SKM-1 treated with dmso at 0.1 percent for 144 hours (cell line): ENCODE data around the gene MLKL.
"Not testable (repeated sequence)": the region's sequence is repeated elsewhere in the genome, so short reads cannot be mapped to it uniquely, and the experiment has no call there.

Source experiments
- DNase-seq: peaks from one replicate; lab custom pipeline; 2025; ENCODE audit not compliant: unreplicated experiment; lab: John Stamatoyannopoulos, UW

The MLKL gene

DNA sequence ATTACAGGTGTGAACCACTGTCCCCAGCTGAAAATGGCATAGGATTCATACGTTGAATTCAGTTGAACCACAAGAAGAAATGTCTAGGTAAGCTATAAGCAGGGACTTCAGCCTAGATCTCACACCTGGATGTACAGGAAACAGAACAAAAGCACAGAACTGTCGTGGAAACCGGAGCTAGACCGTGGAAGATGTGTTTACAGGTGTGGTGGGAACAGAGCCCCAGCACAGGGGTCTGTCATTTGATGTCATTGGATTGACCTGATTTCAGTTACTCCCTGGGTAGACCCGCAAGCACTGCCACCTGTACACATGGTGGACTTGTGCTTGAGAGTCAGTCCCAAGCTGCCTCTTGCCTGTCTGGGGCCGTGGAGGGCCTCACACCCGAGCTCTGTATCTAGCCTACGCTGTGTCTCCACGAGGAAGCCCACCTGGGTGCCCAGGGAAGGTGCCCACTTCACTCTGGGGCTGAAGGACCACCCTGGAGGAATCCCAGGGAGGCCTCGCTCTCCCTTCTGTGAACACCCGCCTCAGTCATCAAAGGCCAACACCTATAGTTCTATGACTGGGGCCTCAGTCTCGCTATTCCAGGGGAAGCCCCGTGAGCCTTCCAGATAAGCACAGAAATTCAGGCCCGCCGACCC lies 32.2 kb upstream of the MLKL start:
- no peak for DNase-seq

DNA sequence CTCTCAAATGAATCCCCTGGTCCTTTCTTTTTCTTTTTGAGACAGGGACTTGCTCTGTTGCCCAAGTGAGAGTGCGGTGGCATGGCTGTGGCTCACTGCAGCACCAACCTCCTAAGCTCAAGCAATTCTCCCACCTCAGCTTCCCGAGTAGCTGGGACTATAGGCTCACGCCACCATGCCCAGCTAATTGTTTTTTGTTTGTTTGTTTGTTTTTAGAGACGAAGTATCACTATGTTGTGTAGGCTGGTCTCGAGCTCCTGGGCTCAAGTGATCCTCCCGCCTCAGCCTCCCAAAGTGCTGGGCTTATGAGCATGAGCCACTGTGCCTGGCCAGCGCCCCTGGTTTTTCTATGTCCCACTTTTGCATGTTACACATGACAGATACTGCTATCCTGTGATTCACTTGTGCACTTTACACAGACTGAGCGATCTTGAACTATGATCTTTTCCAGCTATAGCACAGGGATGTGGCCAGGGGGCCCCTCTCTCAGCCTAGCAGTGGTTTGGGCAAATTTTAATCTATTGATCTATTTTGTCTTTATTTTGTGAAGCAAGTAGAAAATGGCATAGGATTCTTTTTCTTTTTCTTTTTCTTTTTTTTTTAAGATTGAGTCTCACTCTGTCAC lies 31.3 kb upstream of the MLKL start:
- no peak for DNase-seq

DNA sequence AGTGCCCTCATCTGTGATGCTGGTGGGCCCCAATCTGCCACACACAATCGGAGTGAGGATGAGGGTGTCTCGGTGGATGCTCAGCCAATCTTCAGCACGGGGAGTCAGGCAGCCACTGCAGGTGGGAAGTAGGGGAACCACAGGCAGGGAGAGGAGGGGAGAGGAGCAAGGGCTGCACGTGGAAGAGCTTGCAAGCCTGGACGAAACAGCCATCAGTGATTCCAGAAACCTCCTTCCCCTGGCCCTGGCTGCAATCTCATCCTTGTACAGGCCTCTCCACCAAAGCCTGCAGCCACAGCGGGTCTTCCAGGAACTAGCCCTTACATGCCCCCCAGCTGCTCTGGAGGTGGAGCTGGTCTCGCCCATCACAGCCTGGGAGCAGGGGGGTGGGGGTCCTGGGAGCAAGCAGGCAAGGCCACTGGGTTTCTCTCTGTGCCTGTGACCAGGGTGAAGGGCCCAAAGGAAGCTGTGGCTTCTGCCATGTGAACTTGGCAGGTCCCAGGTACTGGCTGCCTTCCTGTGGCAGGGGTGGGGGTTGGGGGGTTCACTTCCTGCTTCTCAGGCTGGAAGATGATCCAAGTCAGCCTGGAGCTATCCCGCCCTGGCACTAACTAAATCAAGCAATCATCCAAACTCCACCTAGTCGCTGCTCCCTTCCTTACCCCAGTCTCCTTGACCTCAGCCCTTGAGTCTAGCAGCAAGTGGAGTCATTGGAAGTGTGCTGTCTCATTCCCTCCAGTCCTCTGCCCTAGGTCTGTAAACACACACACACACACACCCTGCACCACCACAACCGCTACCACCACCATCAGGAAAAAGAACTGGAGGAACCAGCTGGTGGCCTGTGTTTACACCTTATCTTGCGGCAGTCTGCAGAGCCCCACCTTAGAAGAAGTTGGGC lies 29.4 kb upstream of the MLKL start:
- DNase-seq = no peak

DNA sequence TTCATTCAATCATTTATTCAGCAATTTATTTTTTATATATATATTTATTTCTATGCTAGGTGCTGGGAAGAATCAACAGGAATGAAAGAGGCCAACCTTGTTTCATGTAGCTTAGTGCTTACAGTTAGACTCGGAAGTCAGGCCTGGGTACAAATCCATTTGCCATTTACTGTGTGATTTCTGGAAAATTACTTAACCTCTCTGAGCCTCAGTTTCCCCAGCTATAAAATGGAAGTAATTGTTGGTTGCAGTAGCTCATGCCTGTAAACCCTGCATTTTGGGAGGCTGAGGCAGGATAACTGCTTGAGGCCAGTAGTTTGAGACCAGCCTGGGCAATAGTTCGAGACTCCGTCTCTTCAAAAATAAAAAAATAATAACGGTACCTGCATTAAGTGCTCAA lies 27.2 kb upstream of the MLKL start:
- DNase-seq = no peak

DNA sequence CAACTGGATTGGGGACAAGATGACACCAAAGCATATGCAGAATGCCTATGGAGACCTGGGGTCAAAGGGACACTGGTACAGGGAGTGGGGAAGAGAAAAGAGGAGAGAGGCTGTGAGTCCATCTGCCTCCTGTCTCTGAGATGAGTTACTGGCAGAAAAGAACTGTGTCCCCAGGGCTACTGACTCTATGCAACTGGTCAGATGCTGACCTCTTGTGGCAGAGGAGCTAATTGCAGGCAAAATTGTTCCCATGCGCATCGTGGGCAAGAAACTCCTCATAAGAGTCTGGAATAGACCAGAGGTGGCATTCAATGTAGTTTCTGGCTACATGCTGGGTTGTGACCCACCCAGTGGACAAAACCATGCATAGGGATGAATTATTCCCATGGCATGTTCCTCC lies 26.1 kb upstream of the MLKL start:
- DNase-seq = peak; percentile 32

DNA sequence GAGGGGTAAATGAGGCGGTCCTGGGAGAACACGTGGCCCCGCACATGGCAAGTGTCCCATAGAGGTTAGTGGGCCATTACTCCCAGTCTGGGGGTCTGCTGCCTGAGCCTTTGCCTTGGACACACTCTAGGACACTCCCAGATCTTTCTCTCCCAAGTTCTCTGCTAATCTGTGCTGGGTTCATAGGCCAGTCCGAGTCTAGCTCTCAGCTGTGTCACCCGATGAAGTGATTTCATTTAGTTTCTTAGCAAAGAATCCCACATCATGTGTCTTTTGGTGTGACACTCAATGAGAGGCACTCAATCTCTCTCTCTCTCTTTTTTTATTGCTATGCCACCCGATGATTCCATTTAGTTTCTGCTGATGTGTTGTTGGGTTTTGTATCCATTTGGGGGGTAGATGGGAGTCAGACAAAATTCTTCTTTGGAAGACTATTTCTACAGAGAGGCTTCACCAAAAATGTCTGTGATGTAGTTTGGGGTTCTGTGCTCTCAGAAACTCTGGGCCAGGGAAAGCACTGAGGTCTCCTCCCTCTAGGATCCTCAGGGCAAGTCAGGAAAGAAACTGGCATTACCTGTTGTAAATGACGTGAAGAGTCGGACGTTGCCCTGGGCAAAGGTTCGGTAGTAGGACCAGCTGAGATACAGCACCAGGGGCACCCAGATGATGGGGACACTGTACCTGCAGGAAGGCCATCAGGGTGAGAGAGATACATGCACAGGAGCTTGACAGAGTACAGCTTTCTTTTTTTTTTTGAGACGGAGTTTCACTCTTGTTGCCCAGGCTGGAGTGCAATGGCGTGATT lies 25.2 kb upstream of the MLKL start:
- DNase-seq = no peak

DNA sequence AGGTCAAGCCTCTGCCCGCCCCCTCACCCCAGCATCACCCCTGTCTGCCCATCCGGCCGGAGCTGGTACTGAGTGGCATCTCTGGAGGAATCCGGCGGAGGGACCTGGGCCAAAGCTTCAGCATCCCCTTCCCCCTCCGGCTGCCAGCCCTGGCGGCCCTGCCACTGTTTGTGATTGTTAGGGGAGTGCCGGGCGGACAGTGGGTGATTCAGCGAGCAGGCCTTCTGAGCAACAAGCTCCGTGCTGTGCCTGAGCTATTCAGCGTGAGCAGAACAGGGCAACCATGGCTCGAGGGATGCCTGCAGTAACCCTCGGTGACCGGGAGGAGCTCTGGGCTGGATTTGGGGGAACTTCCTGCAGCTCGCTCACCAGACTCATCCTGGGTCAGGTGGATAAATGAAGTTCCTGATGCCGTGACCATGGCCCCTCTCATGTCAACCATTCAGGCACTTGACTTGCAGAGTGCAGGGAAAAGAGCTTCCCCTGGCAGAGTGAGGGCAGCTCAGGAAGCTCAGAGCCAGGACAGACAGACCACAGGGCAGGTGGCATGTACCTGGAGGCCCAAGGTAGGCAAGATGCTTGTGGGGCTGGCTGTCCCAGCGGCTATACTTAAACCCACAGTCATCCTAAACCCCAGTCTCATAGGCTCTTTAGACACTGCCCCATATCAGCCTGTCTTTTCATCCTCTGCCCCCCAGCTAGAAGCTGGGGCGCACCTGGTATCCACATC lies 24.3 kb upstream of the MLKL start:
- DNase-seq = no peak

DNA sequence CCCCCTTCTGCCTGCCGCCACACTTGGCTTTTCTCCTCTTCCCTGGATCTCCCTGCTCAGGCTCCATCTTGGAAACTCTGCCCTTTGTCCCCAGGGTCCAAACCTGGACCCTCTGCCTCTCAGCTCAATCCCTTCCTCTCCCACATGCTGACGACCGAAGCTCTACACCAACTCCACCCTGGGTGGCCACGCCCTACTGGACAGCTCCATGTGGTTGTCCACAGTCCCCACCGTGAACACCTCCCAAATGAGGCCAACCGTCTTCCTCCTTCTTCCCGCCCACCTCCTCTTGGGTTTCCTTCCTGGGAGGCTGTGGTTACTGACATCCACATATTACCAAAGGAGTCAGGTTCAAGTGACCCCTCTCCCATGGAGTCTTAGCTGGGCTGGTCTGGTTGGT lies 22.6 kb upstream of the MLKL start:
- no peak for DNase-seq

DNA sequence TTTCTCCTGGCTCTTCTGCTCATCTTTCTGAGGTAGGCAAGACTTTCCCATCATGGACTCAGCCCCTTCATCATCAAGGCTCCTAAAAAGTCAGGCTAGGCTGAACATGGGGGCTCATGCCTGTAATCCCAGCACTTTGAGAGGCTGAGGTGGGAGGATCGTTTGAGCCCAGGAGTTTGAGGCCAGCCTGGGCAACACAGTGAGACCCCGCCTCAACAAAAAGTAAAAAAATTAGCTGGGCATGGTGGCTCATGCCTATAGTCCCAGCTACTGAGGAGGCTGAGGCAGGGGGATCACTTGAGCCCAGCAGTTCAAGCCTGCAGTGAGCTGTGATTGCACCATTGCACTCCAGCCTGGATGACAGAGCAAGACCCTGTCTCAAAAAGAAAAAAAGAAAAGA lies 21.5 kb upstream of the MLKL start:
- DNase-seq = not testable (repeated sequence)

DNA sequence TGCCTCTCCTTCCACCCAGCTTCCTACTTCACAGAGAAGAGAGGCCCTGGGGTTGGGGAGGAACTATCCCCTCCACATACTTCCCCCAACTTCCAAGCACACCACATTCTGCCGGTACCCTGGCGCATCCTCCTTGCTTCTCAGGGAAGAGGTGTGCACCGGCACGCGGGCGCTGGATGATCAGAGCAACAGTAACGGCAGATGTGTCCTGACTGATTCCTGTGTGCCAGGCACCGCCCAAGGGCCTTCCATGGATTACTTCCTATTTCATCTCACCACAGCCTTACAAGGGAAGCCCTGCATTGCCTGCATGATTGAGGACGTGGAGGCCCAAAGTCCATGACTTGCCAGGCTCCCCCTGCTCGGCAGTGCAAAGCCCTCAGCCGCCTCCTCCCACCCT lies 21.1 kb upstream of the MLKL start:
- DNase-seq = no peak

DNA sequence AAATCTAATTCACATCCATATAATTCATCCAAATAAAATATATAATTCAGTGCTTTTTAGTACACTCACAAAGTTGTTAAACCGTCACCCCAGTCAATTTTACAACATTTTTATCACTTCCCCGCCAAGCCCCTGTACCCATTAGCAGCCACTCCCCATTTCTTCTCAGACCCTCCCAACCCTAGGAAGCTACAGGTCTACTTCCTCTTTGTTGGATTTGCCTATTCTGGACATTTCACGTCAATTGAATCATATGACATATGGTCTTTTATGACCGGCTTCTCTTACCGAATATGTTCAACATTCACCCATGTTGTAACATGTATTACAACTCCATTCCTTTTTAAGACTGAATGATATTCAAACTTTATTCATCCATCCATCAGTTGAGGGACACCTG lies 19.9 kb upstream of the MLKL start:
- no peak for DNase-seq

DNA sequence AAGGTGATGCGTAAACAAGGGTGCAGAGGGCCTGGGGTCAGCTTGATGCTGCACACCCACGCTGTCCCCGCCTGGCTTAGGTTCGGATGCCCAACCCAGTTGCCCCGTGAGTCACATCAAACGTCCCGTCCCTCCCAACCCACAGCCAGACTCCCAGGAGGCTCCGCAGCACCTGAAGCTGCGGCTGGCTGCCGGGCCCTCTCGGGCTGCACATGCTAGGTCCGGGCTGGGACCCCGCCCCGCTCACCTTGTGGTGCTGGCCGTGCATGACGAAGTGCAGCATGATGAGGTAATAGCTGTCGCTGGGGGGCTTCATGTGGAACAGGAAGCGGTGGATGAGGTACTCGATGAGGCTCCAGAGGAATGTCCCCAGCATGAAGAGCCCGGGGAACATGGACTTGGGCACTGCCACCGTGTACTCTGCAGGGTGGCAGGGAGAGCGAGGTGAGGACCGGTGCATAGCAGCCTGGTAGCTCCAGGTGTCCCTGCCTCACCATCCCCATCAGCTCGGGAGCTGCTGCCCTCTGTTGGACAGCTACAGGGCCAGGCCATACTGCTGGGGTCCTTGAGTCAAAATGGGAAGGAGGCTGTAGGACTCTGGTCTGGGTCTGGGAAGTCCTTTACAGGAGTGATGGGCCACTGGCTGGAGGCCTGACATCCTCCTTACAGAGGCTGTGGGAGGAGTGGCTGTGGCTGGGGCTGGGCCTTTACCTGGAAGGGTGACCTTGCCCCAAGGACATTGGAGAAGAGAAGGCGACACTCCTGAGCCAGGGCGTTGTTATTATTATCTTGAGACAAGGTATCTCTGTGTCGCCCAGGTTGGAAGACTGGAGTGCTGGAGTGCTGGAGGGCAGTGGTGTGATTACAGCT lies 18.3 kb upstream of the MLKL start:
- DNase-seq = no peak

DNA sequence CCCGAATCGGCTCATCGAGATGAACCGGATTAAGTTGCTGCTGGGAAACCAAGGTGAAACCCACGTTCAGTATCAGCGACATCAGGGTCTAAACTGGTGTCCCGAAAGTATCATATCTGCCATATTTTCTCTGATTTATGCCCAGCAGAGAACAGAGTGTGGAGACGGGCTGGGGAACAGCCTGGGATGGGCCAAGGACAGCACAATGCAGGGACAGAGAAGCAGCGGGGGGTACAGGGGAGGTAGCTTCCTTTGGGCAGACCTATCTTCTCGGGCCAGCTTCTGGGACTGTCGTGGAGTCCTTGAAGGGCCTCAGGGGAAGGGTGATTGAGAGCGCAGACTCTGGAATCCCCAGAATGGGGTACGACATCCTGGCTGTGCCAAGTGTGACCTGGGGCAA lies 17.5 kb upstream of the MLKL start:
- DNase-seq = no peak

DNA sequence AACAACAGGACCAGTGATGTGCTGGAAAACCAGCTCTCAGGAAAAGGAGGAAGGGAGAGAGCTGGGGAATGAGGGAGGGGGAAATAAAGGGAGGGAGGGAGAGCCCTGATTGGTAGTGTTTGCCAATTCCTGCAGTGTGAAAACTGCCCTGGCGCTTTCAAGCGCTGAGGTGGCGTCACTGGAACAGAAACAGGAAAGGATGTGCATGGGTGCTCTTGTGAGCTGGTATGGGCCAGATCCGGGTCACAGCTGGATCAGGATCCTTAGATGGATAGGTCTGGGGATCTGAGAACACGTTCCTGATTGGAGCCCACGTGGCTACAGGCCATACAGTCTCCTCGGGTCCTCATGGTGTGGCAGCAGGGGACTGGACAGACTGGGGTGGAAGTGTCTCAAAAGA lies 16.7 kb upstream of the MLKL start:
- DNase-seq = no peak

DNA sequence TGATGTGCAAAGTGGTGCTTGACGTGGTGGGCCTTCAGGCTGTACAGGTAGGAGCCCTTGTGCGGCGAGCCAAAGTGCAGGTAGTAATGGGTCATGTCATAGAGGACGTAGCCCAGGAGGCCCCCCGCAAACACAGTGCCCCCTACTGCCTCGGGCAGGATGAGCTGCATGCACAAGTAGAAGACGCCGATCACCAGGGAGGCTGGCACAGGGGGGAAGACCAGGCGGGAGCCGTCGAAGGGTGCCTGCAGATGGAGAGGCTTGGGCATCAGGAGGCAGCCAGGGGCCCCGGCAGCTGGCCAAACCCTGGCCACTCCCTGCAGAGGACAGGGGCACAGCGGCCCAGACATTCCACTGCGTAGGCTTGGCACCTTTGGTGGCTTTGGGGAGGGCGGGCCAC lies 15.7 kb upstream of the MLKL start:
- no peak for DNase-seq

DNA sequence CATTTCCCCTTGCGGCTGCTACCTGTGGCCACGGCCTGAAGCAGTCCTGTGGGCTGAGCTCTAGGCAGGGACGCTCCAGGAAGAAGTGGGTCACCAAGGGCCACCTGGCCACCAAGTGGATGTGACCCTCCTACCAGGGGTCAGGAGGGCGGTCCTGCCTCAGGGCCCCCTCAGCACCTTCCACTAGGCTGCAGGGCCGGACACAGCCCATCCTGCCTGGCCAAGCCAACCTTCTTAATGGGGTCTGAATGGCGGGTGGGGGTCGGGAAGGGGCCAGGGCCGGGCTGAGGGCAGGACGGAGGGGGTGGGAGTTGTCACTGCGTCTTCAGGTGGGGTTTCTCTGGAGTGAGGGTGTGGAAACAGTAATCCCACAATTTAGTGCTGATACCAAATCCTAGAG lies 13.2 kb upstream of the MLKL start:
- no peak for DNase-seq

DNA sequence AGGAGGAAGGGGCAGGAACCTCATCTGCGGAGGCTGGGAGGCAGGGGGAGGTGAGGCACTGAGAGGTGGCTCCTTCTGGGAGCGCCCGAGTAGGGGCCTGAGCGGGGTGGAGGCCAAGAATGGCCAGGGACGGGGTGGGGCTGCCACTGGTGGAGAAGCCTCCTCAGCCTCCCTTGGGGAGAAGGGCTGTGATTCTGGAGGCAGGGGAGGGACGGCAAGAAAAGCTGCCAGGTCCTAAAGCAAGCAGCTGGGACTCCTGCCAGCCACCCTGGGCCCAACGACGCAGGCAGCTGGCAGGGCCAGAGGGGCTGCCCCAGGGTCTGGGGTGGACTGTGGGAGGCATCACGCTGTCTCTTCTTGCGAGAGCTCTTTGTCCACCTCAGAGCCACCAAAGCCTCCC lies 12.7 kb upstream of the MLKL start:
- no peak for DNase-seq

DNA sequence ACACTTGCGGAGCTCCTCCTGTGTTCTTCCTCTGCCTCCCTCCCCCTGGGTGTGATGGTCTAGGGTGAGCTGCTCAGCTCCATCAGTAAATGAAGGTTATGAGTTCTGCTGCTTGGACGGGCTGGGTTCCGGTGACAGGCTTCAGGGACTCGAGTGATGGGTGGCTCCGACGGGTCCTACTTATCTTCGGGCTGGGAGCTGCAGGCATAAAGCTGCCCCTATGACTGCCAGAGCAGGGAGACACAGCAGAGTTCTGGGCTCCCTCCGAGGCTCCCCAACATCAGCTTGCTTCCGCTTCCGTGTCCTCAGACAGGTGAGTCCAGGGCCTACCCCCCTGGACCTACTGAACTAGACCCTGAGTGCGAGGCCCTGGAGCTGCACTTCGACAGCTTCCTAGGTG lies 11.3 kb upstream of the MLKL start:
- DNase-seq = no peak

DNA sequence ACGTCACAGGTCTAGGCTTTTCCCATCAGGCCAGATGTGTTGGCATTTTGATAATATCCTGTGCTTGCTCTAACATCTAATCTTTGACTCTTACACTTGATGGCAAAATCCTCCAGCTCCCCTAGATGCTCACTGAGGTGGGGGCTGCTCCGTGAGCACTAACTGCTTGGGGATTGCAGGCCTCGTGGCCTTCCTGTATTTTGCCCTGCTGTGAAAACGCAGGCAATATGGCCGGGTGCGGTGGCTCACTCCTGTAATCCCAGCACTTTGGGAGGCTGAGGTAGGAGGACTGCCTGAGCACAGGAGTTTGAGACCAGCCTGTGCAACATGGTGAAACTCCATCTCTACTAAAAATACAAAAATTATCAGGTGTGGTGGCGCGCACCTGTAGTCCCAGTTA lies 9.7 kb upstream of the MLKL start:
- no peak for DNase-seq

DNA sequence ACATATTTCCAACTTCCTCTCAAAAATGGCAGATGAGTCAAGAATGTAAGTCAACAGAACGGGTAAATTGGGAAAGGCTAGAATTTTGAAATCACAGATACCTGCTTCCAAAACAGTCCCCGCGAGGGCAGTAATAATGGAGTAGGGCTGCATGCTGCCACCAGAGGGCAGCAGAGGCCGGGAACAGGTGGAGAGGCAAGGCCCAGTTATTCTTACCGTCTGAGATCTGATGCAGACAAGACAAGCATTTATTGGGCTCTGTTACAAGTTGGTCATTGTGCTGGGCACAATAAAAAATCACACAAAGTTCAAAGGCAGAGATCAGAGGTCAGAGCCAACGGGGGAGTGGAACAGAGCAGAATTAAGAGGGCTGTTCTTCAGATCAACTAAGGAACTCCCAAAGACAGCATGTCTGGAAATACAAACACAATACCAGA lies 8.8 kb upstream of the MLKL start:
- peak; percentile 89 for DNase-seq
